ENCODE measurements around the gene HMX3.
"Not testable (repeated sequence)": the region's sequence is repeated elsewhere in the genome, so short reads cannot be mapped to it uniquely, and the experiment has no call there.

Gene HMX3

GRCh38 chr10:123171616-123172015, 35.8 kb downstream of the HMX3 start:
- DNase-seq (ENCODE audit: low read depth in 2 of 3, low spot score in 2 of 3), result not testable (repeated sequence)

GRCh38 chr10:123175389-123176387, 39.9 kb downstream of the HMX3 start:
- DNase-seq (ENCODE audit: low read depth in 2 of 3, low spot score in 2 of 3), result no peak

GRCh38 chr10:123178390-123178789, 42.6 kb downstream of the HMX3 start:
- DNase-seq (ENCODE audit: low read depth in 2 of 3, low spot score in 2 of 3), result not testable (repeated sequence)

- DNase-seq (ENCODE audit: low read depth in 2 of 3, low spot score in 2 of 3), result no peak
Measured at GRCh38 chr10:123180101-123181090, 44.6 kb downstream of the HMX3 start.

- no peak for DNase-seq (ENCODE audit: low read depth in 2 of 3, low spot score in 2 of 3)
Measured at GRCh38 chr10:123183724-123184123, 48.0 kb downstream of the HMX3 start.

GRCh38 chr10:123187781-123188180, 52.0 kb downstream of the HMX3 start:
- DNase-seq (ENCODE audit: low read depth in 2 of 3, low spot score in 2 of 3), result no peak

All from activated CD8-positive, alpha-beta memory T cell treated with anti-CD3 and anti-CD28 coated beads for 48 hours (primary cell).